HCT116 (cell line): ENCODE data around the gene MTA3. TPM values are rescaled to one million over a fixed set of nuclear protein-coding genes. Genes with fewer than 3 reads are reported as not detected.
A peak's percentile ranks its signal among the peaks of the same experiment; 100 is the strongest.

Experiments used
- ATAC-seq: fragments of 200-7000 bp; cut with Tn5 transposase; 2 replicates; pipeline ENCODE4 v1.9.1; 2020; ENCODE audit warnings: mild to moderate bottlenecking, moderate library complexity
- BruUV-seq: library from RNA; stranded (reverse); fragments of 400-500 nt; replicated peaks from 2 replicates; lab custom pipeline; 2021; lab: Mats Ljungman, UMichigan
- CTCF ChIA-PET: fragments of 300-600 bp; sonication (Branson Sonifier 250); formaldehyde crosslinking; loops from one replicate; lab custom pipeline; 2021; ENCODE audit warnings: antibody characterized with exemption; lab: Charles Lee
- POLR2A ChIA-PET: fragments of 300-600, 350-600 bp; sonication (Branson Sonifier 250); formaldehyde crosslinking; loops from one replicate; lab custom pipeline; 2021; ENCODE audit warnings: antibody characterized with exemption; lab: Charles Lee
- RAD21 ChIA-PET, 2 experiments: fragments of 300-600 bp; sonication (Branson Sonifier 250); formaldehyde crosslinking; loops; one replicate each; lab custom pipeline; 2023; ENCODE audit warnings: low total read pairs in 2 of 2; ENCODE audit not compliant: uncharacterized antibody in 2 of 2, unreplicated experiment in 2 of 2, low non-redundant PET in 1 of 2; lab: Charles Lee
- DNase-seq: peaks from one replicate; pipeline ENCODE4 v3.0.0-alpha.2; 2010; ENCODE audit warnings: low read depth, low spot score
- H2AFZ ChIP-seq: fragments of 200-600 bp; shearing (Covaris generic), sonication (generic); 2 replicates; pipeline ENCODE4 v1.6.1; 2017; ENCODE audit warnings: low read depth, mixed run types, mixed read lengths, antibody characterized with exemption, low read length; ENCODE audit not compliant: poor library complexity, severe bottlenecking
- H3K27ac ChIP-seq: 2 replicates; pipeline ENCODE4 v1.5.1; 2012; ENCODE audit warnings: low read depth, low read length
- H3K27me3 ChIP-seq: fragments of 200-600 bp; sonication (generic); 2 replicates; pipeline ENCODE4 v1.6.1; 2016; ENCODE audit warnings: mixed run types, low read length, mixed read lengths; ENCODE audit not compliant: insufficient read depth
- H3K36me3 ChIP-seq, 2 experiments: fragments of 200-500 bp in 1 of 2; fragments of 200-600 bp in 1 of 2; sonication (Bioruptor generic) in 1 of 2; sonication (generic) in 1 of 2; 2 replicates each; pipeline versions ENCODE4 v1.5.1 to v1.6.1; 2014 to 2016; ENCODE audit warnings: low read length in 2 of 2, inconsistent platforms in 1 of 2, mixed read lengths in 1 of 2, mixed run types in 1 of 2; ENCODE audit not compliant: insufficient read depth in 2 of 2, control insufficient read depth in 1 of 2
- H3K4me1 ChIP-seq, 2 experiments: fragments of 200-600 bp in 1 of 2; sonication (generic) in 1 of 2; 2 replicates each; pipeline versions ENCODE4 v1.5.1 to v1.6.1; 2012 to 2017; ENCODE audit warnings: low read length in 2 of 2, inconsistent platforms in 1 of 2, mild to moderate bottlenecking in 1 of 2, mixed read lengths in 1 of 2, mixed run types in 1 of 2, moderate library complexity in 1 of 2; ENCODE audit not compliant: insufficient read depth in 2 of 2, control insufficient read depth in 1 of 2
- H3K4me2 ChIP-seq: fragments of 200-600 bp; sonication (generic); 2 replicates; pipeline ENCODE4 v1.6.1; 2017; ENCODE audit warnings: mixed run types, low read length, mixed read lengths
- H3K4me3 ChIP-seq, 2 experiments: fragments of 200-600 bp in 1 of 2; sonication (generic) in 1 of 2; replicated peaks in 1 of 2; 2 replicates each; pipeline ENCODE4 v1.5.1; 2011 to 2016; ENCODE audit warnings: low read length in 2 of 2, control low read depth in 1 of 2, low read depth in 1 of 2, mild to moderate bottlenecking in 1 of 2, mixed read lengths in 1 of 2, mixed run types in 1 of 2
- H3K79me2 ChIP-seq: fragments of 200-600 bp; sonication (generic); 2 replicates; pipeline ENCODE4 v1.6.1; 2017; ENCODE audit warnings: mild to moderate bottlenecking, mixed run types, low read length, moderate library complexity, mixed read lengths; ENCODE audit not compliant: insufficient read depth
- H3K9ac ChIP-seq: fragments of 200-600 bp; sonication (generic); 2 replicates; pipeline ENCODE4 v1.6.1; 2016; ENCODE audit warnings: low read length, mixed read lengths
- H3K9me2 ChIP-seq: fragments of 200-600 bp; sonication (generic), shearing (Covaris generic); 2 replicates; pipeline ENCODE4 v1.6.1; 2017; ENCODE audit warnings: mixed run types, mild to moderate bottlenecking, moderate library complexity; ENCODE audit not compliant: insufficient read depth
- H3K9me3 ChIP-seq, 2 experiments: fragments of 200-500 bp in 1 of 2; fragments of 200-600 bp in 1 of 2; sonication (Bioruptor generic) in 1 of 2; sonication (generic) in 1 of 2; 2 replicates each; pipeline ENCODE4 v1.6.1; 2014 to 2017; ENCODE audit warnings: low read length in 2 of 2, mixed read lengths in 2 of 2, inconsistent platforms in 1 of 2, low read depth in 1 of 2, mild to moderate bottlenecking in 1 of 2, mixed run types in 1 of 2, moderate library complexity in 1 of 2; ENCODE audit not compliant: control insufficient read depth in 1 of 2, insufficient read depth in 1 of 2
- H4K20me1 ChIP-seq: fragments of 200-600 bp; sonication (generic), shearing (Covaris generic); 2 replicates; pipeline ENCODE4 v1.6.1; 2017; ENCODE audit warnings: mixed run types, mild to moderate bottlenecking, moderate library complexity; ENCODE audit not compliant: insufficient read depth
- CBX3 ChIP-seq: IDR thresholded peaks from 2 replicates; pipeline ENCODE4 v1.6.1; 2012; ENCODE audit warnings: low read depth
- ELF1 ChIP-seq: IDR thresholded peaks from 2 replicates; pipeline ENCODE4 v1.6.1; 2012; ENCODE audit warnings: low read depth, borderline replicate concordance
- EZH2phosphoT487 ChIP-seq: fragments of 200-600 bp; IDR thresholded peaks from 2 replicates; pipeline ENCODE4 v1.6.1; 2018; ENCODE audit warnings: antibody characterized with exemption, borderline replicate concordance
- JUND ChIP-seq: IDR thresholded peaks from 2 replicates; pipeline ENCODE4 v1.6.1; 2012
- POLR2A ChIP-seq: IDR thresholded peaks from 2 replicates; pipeline ENCODE4 v1.7.0; 2011; ENCODE audit warnings: borderline replicate concordance; ENCODE audit not compliant: insufficient read depth, insufficient read length; ENCODE audit errors: extremely low read depth
- RAD21 ChIP-seq: IDR thresholded peaks from 2 replicates; pipeline ENCODE4 v1.6.1; 2012; ENCODE audit warnings: low read depth, mild to moderate bottlenecking
- REST ChIP-seq: IDR thresholded peaks from 2 replicates; pipeline ENCODE4 v1.6.1; 2012; ENCODE audit warnings: low read depth
- SIN3A ChIP-seq: IDR thresholded peaks from 2 replicates; pipeline ENCODE4 v1.6.1; 2012; ENCODE audit warnings: low read depth
- SRF ChIP-seq: IDR thresholded peaks from 2 replicates; pipeline ENCODE4 v1.6.1; 2012; ENCODE audit warnings: low read depth
- YY1 ChIP-seq: IDR thresholded peaks from 2 replicates; pipeline ENCODE4 v1.6.1; 2011; ENCODE audit warnings: low read length, low read depth, moderate library complexity, mild to moderate bottlenecking; ENCODE audit not compliant: insufficient replicate concordance; ENCODE audit errors: extremely low read depth
- intact Hi-C: fragments of 100-400 bp; cut with micrococcal nuclease; formaldehyde crosslinking; loops from 2 replicates; pipeline ENCODE4 v1.10.0; 2022
- total RNA-seq: library from RNA; stranded (reverse); gene quantifications from one replicate; pipeline ENCODE4 v1.2.1, GENCODE V29; 2021; ENCODE audit not compliant: unreplicated experiment
- TF ChIP-seq, protein P1 (sequence below): IDR thresholded peaks from 2 replicates; pipeline ENCODE4 v1.6.1; 2011; ENCODE audit warnings: mild to moderate bottlenecking, low read length, moderate library complexity; ENCODE audit not compliant: insufficient replicate concordance; ENCODE audit errors: extremely low read depth

Gene MTA3
- total RNA-seq, 1 experiment from 2014 or later: 46.3 TPM

DNA sequence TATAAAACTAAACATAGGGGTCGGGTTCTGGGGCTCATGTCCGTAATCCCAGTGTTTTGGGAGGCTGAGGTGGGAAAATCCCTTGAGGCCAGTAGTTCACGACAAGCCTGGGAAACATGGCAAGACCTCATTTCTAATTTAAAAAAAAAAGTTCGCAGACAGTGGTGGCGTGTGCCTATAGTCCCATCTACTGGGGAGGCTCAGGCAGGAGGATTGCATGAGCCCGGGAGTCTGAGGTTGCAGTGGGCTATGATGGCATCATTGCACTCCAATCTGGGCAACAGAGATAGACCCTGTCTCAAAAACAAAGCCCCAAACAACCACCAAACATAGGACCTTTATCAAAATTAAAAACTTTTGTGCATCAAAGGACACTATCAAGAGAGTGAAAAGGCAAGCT is 233.7 kb downstream of the MTA3 start:
- no TSS peak for BruUV-seq
- H3K79me2 ChIP-seq: no peaks in the 10 kb centered on the region
- no peaks in the 10 kb centered on the region for H3K36me3 ChIP-seq
- ChIA-PET POLR2A (no interaction called here), RAD21 (no interaction called here), CTCF (no interaction called here)
- intact Hi-C loops: no loop called here
- H3K27ac ChIP-seq: no peak overlapping the region
- no peaks in the 10 kb centered on the region for H3K9me2 ChIP-seq
- no peak overlapping the region for H3K4me2 ChIP-seq
- H3K9me3 ChIP-seq: no peaks in the 10 kb centered on the region
- no peak for DNase-seq
- H2AFZ ChIP-seq: no peak overlapping the region
- H3K4me3 ChIP-seq: no peak overlapping the region
- TF ChIP-seq POLR2A (no peak), ELF1 (no peak), JUND (no peak), RAD21 (peak; percentile 10; the same call in 1 of the 2 replicates), CBX3 (no peak)
- TF ChIP-seq, protein P1, sequence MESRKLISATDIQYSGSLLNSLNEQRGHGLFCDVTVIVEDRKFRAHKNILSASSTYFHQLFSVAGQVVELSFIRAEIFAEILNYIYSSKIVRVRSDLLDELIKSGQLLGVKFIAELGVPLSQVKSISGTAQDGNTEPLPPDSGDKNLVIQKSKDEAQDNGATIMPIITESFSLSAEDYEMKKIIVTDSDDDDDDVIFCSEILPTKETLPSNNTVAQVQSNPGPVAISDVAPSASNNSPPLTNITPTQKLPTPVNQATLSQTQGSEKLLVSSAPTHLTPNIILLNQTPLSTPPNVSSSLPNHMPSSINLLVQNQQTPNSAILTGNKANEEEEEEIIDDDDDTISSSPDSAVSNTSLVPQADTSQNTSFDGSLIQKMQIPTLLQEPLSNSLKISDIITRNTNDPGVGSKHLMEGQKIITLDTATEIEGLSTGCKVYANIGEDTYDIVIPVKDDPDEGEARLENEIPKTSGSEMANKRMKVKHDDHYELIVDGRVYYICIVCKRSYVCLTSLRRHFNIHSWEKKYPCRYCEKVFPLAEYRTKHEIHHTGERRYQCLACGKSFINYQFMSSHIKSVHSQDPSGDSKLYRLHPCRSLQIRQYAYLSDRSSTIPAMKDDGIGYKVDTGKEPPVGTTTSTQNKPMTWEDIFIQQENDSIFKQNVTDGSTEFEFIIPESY: no peak
- H3K27me3 ChIP-seq: no peaks in the 10 kb centered on the region
- H3K4me1 ChIP-seq: no peaks in the 10 kb centered on the region
- no peak for ATAC-seq
- H4K20me1 ChIP-seq: no peaks in the 10 kb centered on the region
- H3K9ac ChIP-seq: no peak overlapping the region

GRCh38 chr2:42804338-42804737 is 235.9 kb downstream of the MTA3 start:
- Histone ChIP-seq H3K27ac (no peak overlapping the region), H3K79me2 (no peaks in the 10 kb centered on the region), H4K20me1 (no peaks in the 10 kb centered on the region), H3K9me2 (no peaks in the 10 kb centered on the region), H3K4me1 (peaks cover 5 to 6% of the 10 kb centered on the region in 2 experiments), H3K9me3 (no peaks in the 10 kb centered on the region), H3K4me3 (no peak overlapping the region), H2AFZ (no peak overlapping the region), H3K4me2 (no peak overlapping the region), H3K27me3 (no peaks in the 10 kb centered on the region), H3K9ac (no peak overlapping the region), H3K36me3 (no peaks in the 10 kb centered on the region)
- DNase-seq: no peak
- intact Hi-C loops: no loop called here
- no TSS peak for BruUV-seq
- ATAC-seq: no peak
- POLR2A ChIA-PET: no interaction called here
- CTCF ChIA-PET: no interaction called here
- RAD21 ChIA-PET: no interaction called here
- TF ChIP-seq EZH2phosphoT487 (no peak), SIN3A (no peak), YY1 (no peak), SRF (no peak), REST (no peak), RAD21 (no peak), CBX3 (no peak), POLR2A (no peak)
- TF ChIP-seq, protein P1: no peak
